Activated naive CD4-positive, alpha-beta T cell treated with anti-CD3 and anti-CD28 coated beads, Interleukin-2, amount 50 U/mL, for 24 hours (primary cell): ENCODE measurements around the gene WNT11.

ENCODE experiments used
- H3K27ac Mint-ChIP-seq: one replicate; pipeline ENCODE4 v1.8.0; 2021; ENCODE audit warnings: mild to moderate bottlenecking, mixed read lengths
- H3K27me3 Mint-ChIP-seq: one replicate; pipeline ENCODE4 v1.8.0; 2021; ENCODE audit warnings: mixed read lengths
- H3K36me3 Mint-ChIP-seq: one replicate; pipeline ENCODE4 v1.8.0; 2021; ENCODE audit warnings: mixed read lengths
- H3K4me1 Mint-ChIP-seq: one replicate; pipeline ENCODE4 v1.8.0; 2021; ENCODE audit warnings: mixed read lengths
- H3K4me3 Mint-ChIP-seq: one replicate; pipeline ENCODE4 v1.8.0; 2021; ENCODE audit warnings: mild to moderate bottlenecking, mixed read lengths
- H3K9me3 Mint-ChIP-seq: one replicate; pipeline ENCODE4 v1.8.0; 2021; ENCODE audit warnings: mixed read lengths

Gene WNT11

GRCh38 chr11:76206327-76207081, at the start of gene WNT11:
WNT11 (minus strand) TSS chr11:76206502; CDS start chr11:76206407, 95 bp downstream.
- Mint-ChIP-seq H3K27ac (no peak within 1 kb of the TSS), H3K27me3 (peaks cover 29% of the 10 kb centered on the region), H3K36me3 (no peaks in the 10 kb centered on the region), H3K4me3 (peak within 1 kb of the TSS; percentile 85), H3K9me3 (no peaks in the 10 kb centered on the region), H3K4me1 (peaks cover 16% of the 10 kb centered on the region)

DNA sequence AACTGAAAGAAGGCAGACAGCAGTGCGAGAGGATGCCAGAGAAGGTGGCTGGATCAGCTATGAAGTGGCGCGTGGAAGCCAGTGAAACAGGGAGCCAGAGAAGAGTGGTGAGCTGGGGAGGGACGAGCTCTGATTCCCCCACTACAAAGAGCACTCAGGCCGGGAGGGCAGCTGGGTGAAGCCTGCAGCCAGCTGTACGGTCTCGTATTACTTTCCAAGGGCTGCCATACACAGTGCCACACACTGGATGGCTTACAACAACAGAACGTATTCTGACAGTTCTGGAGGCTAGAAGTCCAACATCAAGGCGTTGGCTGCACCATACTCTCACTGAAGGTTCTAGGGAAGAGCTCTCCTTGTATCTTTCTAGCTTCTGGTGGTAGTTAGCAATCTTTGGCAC, 47.1 kb upstream of the WNT11 start:
- no peaks in the 10 kb centered on the region for H3K4me1 Mint-ChIP-seq
- no peak overlapping the region for H3K27ac Mint-ChIP-seq
- no peaks in the 10 kb centered on the region for H3K27me3 Mint-ChIP-seq
- no peaks in the 10 kb centered on the region for H3K36me3 Mint-ChIP-seq
- no peak overlapping the region for H3K4me3 Mint-ChIP-seq
- H3K9me3 Mint-ChIP-seq, result no peaks in the 10 kb centered on the region

DNA sequence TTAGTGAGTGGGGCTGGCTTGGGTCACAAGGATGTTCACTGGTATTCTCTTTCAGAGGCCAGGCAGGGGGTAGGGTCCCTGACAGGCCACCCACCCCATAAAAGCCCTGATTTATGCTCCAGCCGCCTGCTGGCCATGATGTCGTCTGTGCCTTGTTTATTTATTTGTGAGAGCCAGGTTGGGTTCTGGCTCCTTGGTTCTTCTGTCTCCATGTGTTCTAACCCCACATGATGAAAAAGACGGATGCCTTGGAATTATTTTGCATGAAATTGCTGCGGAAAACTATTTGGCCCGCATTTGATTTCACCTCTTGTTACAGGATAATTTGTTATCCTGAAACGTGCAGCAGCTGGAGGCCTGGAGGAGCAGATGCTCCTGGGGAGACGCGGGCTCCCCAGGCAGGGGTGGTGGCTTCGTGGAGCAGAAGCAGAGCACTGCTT, 46.3 kb upstream of the WNT11 start:
- no peaks in the 10 kb centered on the region for H3K4me1 Mint-ChIP-seq
- H3K27ac Mint-ChIP-seq, result no peak overlapping the region
- H3K36me3 Mint-ChIP-seq, result no peaks in the 10 kb centered on the region
- no peak overlapping the region for H3K4me3 Mint-ChIP-seq
- no peaks in the 10 kb centered on the region for H3K27me3 Mint-ChIP-seq
- no peaks in the 10 kb centered on the region for H3K9me3 Mint-ChIP-seq

DNA sequence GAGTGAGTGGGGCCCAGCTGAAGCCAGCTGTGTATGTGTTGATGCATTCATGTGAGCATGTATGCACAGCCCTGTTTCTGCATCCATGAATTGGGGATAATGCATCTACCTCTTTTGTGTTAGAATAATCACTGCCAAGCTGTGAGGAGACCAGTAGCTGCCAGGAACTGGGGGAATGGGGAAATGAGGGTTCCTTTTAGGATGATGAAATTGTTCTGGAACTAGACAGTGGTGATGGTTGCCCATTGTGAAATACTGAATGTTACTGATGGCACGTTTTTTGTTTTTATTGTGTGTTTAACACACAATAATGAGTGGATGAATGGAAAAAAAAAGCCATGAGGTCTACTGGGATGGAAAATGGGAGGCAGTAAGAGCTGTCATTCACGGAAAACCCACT, 45.3 kb upstream of the WNT11 start:
- no peak overlapping the region for H3K27ac Mint-ChIP-seq

DNA sequence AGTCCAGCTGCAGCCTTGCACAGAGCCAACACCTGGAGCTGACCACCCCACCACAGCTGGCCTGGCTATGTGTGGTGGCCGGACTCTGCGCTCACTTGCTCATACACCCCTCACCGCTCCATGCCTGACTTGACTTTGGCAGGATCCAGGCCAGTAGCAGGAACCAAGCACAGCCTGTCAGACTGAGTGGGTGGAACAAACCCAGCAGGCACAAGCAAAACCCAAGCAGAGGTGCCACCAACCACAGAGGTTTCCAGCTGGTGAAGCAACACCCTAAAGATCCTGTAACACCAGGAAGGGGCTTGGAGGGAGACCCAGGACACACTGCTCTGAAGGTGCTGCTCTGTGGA, 44.9 kb upstream of the WNT11 start:
- no peaks in the 10 kb centered on the region for H3K4me1 Mint-ChIP-seq
- no peak overlapping the region for H3K4me3 Mint-ChIP-seq
- H3K27ac Mint-ChIP-seq, result no peak overlapping the region
- H3K9me3 Mint-ChIP-seq, result no peaks in the 10 kb centered on the region
- H3K27me3 Mint-ChIP-seq, result no peaks in the 10 kb centered on the region
- no peaks in the 10 kb centered on the region for H3K36me3 Mint-ChIP-seq

More for the DNA sequence above, 45.3 kb upstream of the WNT11 start:
- Mint-ChIP-seq H3K36me3 (no peaks in the 10 kb centered on the region), H3K27me3 (no peaks in the 10 kb centered on the region), H3K4me3 (no peak overlapping the region), H3K9me3 (no peaks in the 10 kb centered on the region), H3K4me1 (no peaks in the 10 kb centered on the region)

GRCh38 chr11:76250520-76251225, 44.4 kb upstream of the WNT11 start:
- Mint-ChIP-seq H3K4me1 (no peaks in the 10 kb centered on the region), H3K27me3 (no peaks in the 10 kb centered on the region), H3K36me3 (no peaks in the 10 kb centered on the region), H3K27ac (no peak overlapping the region), H3K4me3 (no peak overlapping the region), H3K9me3 (no peaks in the 10 kb centered on the region)

GRCh38 chr11:76249195-76249741, 43.0 kb upstream of the WNT11 start:
- Mint-ChIP-seq H3K4me1 (no peaks in the 10 kb centered on the region), H3K9me3 (no peaks in the 10 kb centered on the region), H3K4me3 (no peak overlapping the region), H3K27ac (no peak overlapping the region), H3K36me3 (no peaks in the 10 kb centered on the region), H3K27me3 (no peaks in the 10 kb centered on the region)

GRCh38 chr11:76248210-76248609, 41.9 kb upstream of the WNT11 start:
- Mint-ChIP-seq H3K9me3 (no peaks in the 10 kb centered on the region), H3K4me1 (no peaks in the 10 kb centered on the region), H3K4me3 (no peak overlapping the region), H3K36me3 (no peaks in the 10 kb centered on the region), H3K27me3 (no peaks in the 10 kb centered on the region), H3K27ac (no peak overlapping the region)

- no peaks in the 10 kb centered on the region for H3K36me3 Mint-ChIP-seq
- H3K27ac Mint-ChIP-seq, result no peak overlapping the region
- H3K4me1 Mint-ChIP-seq, result no peaks in the 10 kb centered on the region
- no peak overlapping the region for H3K4me3 Mint-ChIP-seq
- H3K27me3 Mint-ChIP-seq, result no peaks in the 10 kb centered on the region
- H3K9me3 Mint-ChIP-seq, result no peaks in the 10 kb centered on the region
Observed at GRCh38 chr11:76247091-76247490, 40.8 kb upstream of the WNT11 start.

DNA sequence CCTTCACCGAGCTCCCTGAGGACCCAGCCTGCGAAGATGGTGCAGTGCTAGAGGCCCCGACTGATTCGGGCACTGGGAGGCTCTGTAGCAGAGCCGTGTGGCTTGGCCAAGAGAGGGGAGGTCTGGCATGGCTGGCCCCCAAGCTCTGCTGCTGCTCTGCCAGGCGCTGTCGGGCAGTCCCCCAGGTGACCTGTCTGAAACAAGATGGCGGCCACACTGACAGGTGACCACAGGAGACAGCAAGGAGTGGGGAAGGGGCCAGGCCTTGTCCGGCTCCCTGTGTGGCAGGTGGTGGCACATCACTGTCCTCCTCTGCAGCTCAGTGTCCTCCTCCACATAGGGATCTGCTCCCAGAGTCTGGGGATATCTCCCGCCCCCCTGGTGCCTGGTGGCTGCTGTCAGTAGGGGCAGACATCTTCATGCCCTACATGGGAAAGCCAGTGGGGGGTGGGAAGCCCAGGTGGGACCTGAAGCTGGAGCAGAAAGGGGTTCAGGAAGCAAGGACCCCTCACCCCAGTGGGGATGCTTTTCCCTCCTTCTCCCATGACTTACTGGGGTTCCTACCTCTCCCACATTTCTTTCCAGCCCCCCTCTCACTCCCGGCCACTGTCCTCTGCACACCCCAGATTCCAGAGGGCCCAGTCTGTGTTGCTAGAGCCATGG, 40.1 kb upstream of the WNT11 start:
- no peaks in the 10 kb centered on the region for H3K4me1 Mint-ChIP-seq
- no peak overlapping the region for H3K27ac Mint-ChIP-seq
- H3K27me3 Mint-ChIP-seq, result no peaks in the 10 kb centered on the region
- no peak overlapping the region for H3K4me3 Mint-ChIP-seq
- H3K9me3 Mint-ChIP-seq, result no peaks in the 10 kb centered on the region
- H3K36me3 Mint-ChIP-seq, result no peaks in the 10 kb centered on the region

DNA sequence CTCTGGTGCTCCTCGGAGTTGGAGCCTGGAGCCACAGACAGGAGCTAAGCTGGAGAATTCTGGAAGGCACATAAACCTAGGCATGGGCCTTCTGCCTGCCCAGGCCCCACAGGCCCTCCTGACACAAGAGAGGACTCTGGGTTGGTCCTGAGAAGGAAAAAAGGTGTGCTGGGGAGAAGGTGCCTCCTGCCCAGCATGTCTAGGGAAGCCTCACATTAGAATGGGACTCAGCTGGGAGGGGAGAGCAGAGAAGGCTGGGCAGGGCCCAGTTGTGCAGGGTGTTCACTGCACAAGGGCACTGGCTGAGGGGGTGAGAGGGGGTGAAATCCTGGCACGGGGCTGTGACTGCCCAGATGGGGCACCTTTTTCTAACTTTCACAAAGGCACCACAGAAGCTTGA, 39.4 kb upstream of the WNT11 start:
- Mint-ChIP-seq H3K9me3 (no peaks in the 10 kb centered on the region), H3K36me3 (no peaks in the 10 kb centered on the region), H3K4me1 (no peaks in the 10 kb centered on the region), H3K27ac (no peak overlapping the region), H3K4me3 (no peak overlapping the region), H3K27me3 (no peaks in the 10 kb centered on the region)

- H3K27me3 Mint-ChIP-seq, result no peaks in the 10 kb centered on the region
- no peaks in the 10 kb centered on the region for H3K36me3 Mint-ChIP-seq
- H3K4me1 Mint-ChIP-seq, result no peaks in the 10 kb centered on the region
- H3K27ac Mint-ChIP-seq, result no peak overlapping the region
- no peak overlapping the region for H3K4me3 Mint-ChIP-seq
- H3K9me3 Mint-ChIP-seq, result no peaks in the 10 kb centered on the region
Observed at GRCh38 chr11:76244316-76244851, 38.1 kb upstream of the WNT11 start.

DNA sequence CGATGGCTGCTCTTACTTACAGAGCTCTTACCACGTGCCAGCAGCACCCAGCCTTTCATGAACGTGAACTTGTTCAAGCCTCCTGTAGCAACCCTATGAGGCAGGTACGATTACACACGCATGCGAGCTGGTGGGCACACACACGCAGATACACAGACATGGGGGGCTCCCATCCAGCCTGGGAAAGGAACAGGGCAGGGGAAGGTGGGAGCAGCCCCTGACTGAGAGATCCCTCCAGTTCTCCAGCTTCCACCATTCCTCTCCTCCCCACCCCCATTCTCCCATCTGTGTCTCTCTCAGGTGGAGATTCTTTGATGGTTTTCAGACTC, 37.6 kb upstream of the WNT11 start:
- Mint-ChIP-seq H3K9me3 (no peaks in the 10 kb centered on the region), H3K27me3 (no peaks in the 10 kb centered on the region), H3K27ac (no peak overlapping the region), H3K36me3 (no peaks in the 10 kb centered on the region), H3K4me3 (no peak overlapping the region), H3K4me1 (no peaks in the 10 kb centered on the region)

- no peaks in the 10 kb centered on the region for H3K36me3 Mint-ChIP-seq
- H3K9me3 Mint-ChIP-seq, result no peaks in the 10 kb centered on the region
- H3K27me3 Mint-ChIP-seq, result no peaks in the 10 kb centered on the region
- no peaks in the 10 kb centered on the region for H3K4me1 Mint-ChIP-seq
- no peak overlapping the region for H3K27ac Mint-ChIP-seq
- no peak overlapping the region for H3K4me3 Mint-ChIP-seq
Observed at GRCh38 chr11:76243193-76243956, 37.1 kb upstream of the WNT11 start.

DNA sequence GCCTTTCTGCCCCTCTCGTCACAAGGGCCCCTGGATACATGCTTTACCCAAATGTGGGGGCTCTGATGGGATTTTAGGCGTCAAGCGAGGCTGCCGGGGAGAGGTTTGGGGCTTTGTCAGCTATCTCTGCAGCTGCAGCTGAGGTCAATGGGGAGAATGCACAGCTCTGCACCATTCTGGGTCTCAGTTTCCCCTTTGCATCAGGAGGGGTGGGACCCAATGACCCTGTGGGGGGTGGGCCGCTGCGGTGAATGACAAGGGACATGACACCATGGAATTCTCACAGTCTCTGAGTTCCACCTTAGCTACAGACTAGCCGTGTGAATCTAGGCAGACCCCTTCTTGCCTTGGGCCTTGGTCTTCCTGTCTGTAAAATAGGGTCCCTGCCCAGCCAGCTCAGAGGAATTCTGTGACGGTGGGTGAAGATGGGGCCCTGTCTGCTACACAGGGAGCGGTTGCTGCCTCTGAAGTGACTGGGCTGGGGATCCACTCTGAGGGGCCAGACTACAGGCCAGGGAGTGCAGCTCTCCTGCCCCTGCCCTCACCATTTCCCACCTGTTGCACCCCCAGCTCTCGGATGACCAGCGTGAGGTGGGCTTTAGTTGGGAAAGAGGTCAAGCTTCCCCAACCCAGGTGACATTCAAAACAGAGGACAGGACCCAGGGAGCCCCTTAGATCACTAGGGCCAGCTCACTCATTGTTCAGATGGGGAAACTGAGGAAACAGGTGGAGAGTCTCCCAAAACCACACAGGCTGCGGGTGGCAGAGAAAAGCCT, 35.9 kb upstream of the WNT11 start:
- H3K36me3 Mint-ChIP-seq, result no peaks in the 10 kb centered on the region
- H3K4me3 Mint-ChIP-seq, result no peak overlapping the region
- H3K4me1 Mint-ChIP-seq, result peaks cover under 1% of the 10 kb centered on the region
- H3K9me3 Mint-ChIP-seq, result no peaks in the 10 kb centered on the region
- H3K27ac Mint-ChIP-seq, result no peak overlapping the region
- no peaks in the 10 kb centered on the region for H3K27me3 Mint-ChIP-seq
